ENCODE results near the gene PNLDC1. TPM values are rescaled to one million over a fixed set of nuclear protein-coding genes. Genes with fewer than 3 reads are reported as not detected.
A peak's percentile ranks its signal among the peaks of the same experiment; 100 is the strongest.

Gene PNLDC1
- total and polyA plus RNA-seq, 3 experiments from 2014 or later, result 0.39 to 0.80 TPM; not detected in 1

- peaks cover 5 to 10% of the 10 kb centered on the region in 2 donors for H3K27me3 Mint-ChIP-seq
- no peaks in the 10 kb centered on the region for H3K9me3 Mint-ChIP-seq
- Histone ChIP-seq H3K9me3 (ENCODE audit: low read length) (no peaks in the 10 kb centered on the region), H3K27ac (ENCODE audit: low read depth, low read length) (no peak overlapping the region), H3K4me1 (ENCODE audit: insufficient read depth, low read length) (peaks cover 17% of the 10 kb centered on the region), H3K27me3 (ENCODE audit: insufficient read depth, low read length, poor library complexity, severe bottlenecking) (no peaks in the 10 kb centered on the region), H3K4me3 (ENCODE audit: low read length) (no peak overlapping the region), H3K36me3 (ENCODE audit: insufficient read depth, low read length) (no peaks in the 10 kb centered on the region)
- ChIA-PET POLR2A (no interaction called here), CTCF (interaction anchor here (0.9 kb wide), 1 partner anchor 13 kb away, joined by 3 read pairs; no protein-coding TSS in a partner anchor)
- no peak overlapping the region for H3K27ac Mint-ChIP-seq
- peaks cover 0 to 22% (median 6%) of the 10 kb centered on the region in 3 donors for H3K4me1 Mint-ChIP-seq
- H3K36me3 Mint-ChIP-seq, result no peaks in the 10 kb centered on the region
- H3K4me3 Mint-ChIP-seq, result no peak overlapping the region
- DNase-seq, result no peak
Observed at GRCh38 chr6:159833556-159833955, 33.5 kb downstream of the PNLDC1 start.

- Mint-ChIP-seq H3K36me3 (no peaks in the 10 kb centered on the region), H3K4me1 (peaks cover 0 to 22% (median 6%) of the 10 kb centered on the region in 3 donors), H3K4me3 (no peak overlapping the region), H3K9me3 (no peaks in the 10 kb centered on the region), H3K27ac (peak overlapping the region in 1 of 8 donors; percentile 70), H3K27me3 (peaks cover 5 to 10% of the 10 kb centered on the region in 2 donors)
- no peak for DNase-seq
- Histone ChIP-seq H3K27ac (ENCODE audit: low read depth, low read length) (no peak overlapping the region), H3K4me1 (ENCODE audit: insufficient read depth, low read length) (peaks cover 17% of the 10 kb centered on the region), H3K36me3 (ENCODE audit: insufficient read depth, low read length) (no peaks in the 10 kb centered on the region), H3K27me3 (ENCODE audit: insufficient read depth, low read length, poor library complexity, severe bottlenecking) (no peaks in the 10 kb centered on the region), H3K9me3 (ENCODE audit: low read length) (no peaks in the 10 kb centered on the region), H3K4me3 (ENCODE audit: low read length) (no peak overlapping the region)
- ChIA-PET CTCF (no interaction called here), POLR2A (no interaction called here)
Observed at GRCh38 chr6:159833997-159834603, 34.0 kb downstream of the PNLDC1 start.

- Histone ChIP-seq H3K27ac (ENCODE audit: low read depth, low read length) (no peak overlapping the region), H3K9me3 (ENCODE audit: low read length) (no peaks in the 10 kb centered on the region), H3K36me3 (ENCODE audit: insufficient read depth, low read length) (no peaks in the 10 kb centered on the region), H3K4me3 (ENCODE audit: low read length) (no peak overlapping the region), H3K27me3 (ENCODE audit: insufficient read depth, low read length, poor library complexity, severe bottlenecking) (no peaks in the 10 kb centered on the region), H3K4me1 (ENCODE audit: insufficient read depth, low read length) (peaks cover 17% of the 10 kb centered on the region)
- no peaks in the 10 kb centered on the region for H3K36me3 Mint-ChIP-seq
- H3K4me3 Mint-ChIP-seq, result no peak overlapping the region
- H3K9me3 Mint-ChIP-seq, result no peaks in the 10 kb centered on the region
- ChIA-PET CTCF (no interaction called here), POLR2A (no interaction called here)
- peaks cover 0 to 19% (median 6%) of the 10 kb centered on the region in 3 donors for H3K4me1 Mint-ChIP-seq
- DNase-seq, result no peak
- peaks cover 5 to 27% of the 10 kb centered on the region in 2 donors for H3K27me3 Mint-ChIP-seq
- H3K27ac Mint-ChIP-seq, result no peak overlapping the region
Observed at GRCh38 chr6:159836718-159837490, 36.8 kb downstream of the PNLDC1 start.

- Mint-ChIP-seq H3K9me3 (no peaks in the 10 kb centered on the region), H3K4me3 (no peak overlapping the region), H3K4me1 (peaks cover 0 to 19% (median 6%) of the 10 kb centered on the region in 3 donors), H3K36me3 (no peaks in the 10 kb centered on the region), H3K27ac (peak overlapping the region in 1 of 8 donors; percentile 11), H3K27me3 (peaks cover 5 to 29% of the 10 kb centered on the region in 2 donors)
- Histone ChIP-seq H3K27me3 (ENCODE audit: insufficient read depth, low read length, poor library complexity, severe bottlenecking) (no peaks in the 10 kb centered on the region), H3K27ac (ENCODE audit: low read depth, low read length) (no peak overlapping the region), H3K9me3 (ENCODE audit: low read length) (no peaks in the 10 kb centered on the region), H3K4me1 (ENCODE audit: insufficient read depth, low read length) (peaks cover 17% of the 10 kb centered on the region), H3K36me3 (ENCODE audit: insufficient read depth, low read length) (no peaks in the 10 kb centered on the region), H3K4me3 (ENCODE audit: low read length) (no peak overlapping the region)
- ChIA-PET POLR2A (no interaction called here), CTCF (no interaction called here)
- DNase-seq, result no peak
Observed at GRCh38 chr6:159837511-159837910, 37.4 kb downstream of the PNLDC1 start.

GRCh38 chr6:159838020-159838744 lies 38.1 kb downstream of the PNLDC1 start:
- Histone ChIP-seq H3K4me1 (ENCODE audit: insufficient read depth, low read length) (peaks cover 15% of the 10 kb centered on the region), H3K27ac (ENCODE audit: low read depth, low read length) (no peak overlapping the region), H3K9me3 (ENCODE audit: low read length) (no peaks in the 10 kb centered on the region), H3K4me3 (ENCODE audit: low read length) (no peak overlapping the region), H3K27me3 (ENCODE audit: insufficient read depth, low read length, poor library complexity, severe bottlenecking) (no peaks in the 10 kb centered on the region), H3K36me3 (ENCODE audit: insufficient read depth, low read length) (no peaks in the 10 kb centered on the region)
- H3K4me3 Mint-ChIP-seq, result no peak overlapping the region
- peaks cover 5 to 29% of the 10 kb centered on the region in 2 donors for H3K27me3 Mint-ChIP-seq
- DNase-seq, result no peak
- no peak overlapping the region for H3K27ac Mint-ChIP-seq
- H3K4me1 Mint-ChIP-seq, result peaks cover 0 to 16% (median 6%) of the 10 kb centered on the region in 3 donors
- CTCF ChIA-PET, result no interaction called here
- POLR2A ChIA-PET, result no interaction called here
- H3K9me3 Mint-ChIP-seq, result no peaks in the 10 kb centered on the region
- no peaks in the 10 kb centered on the region for H3K36me3 Mint-ChIP-seq

GRCh38 chr6:159842035-159842434 lies 42.0 kb downstream of the PNLDC1 start:
- Mint-ChIP-seq H3K36me3 (no peaks in the 10 kb centered on the region), H3K27me3 (peaks cover 6 to 28% of the 10 kb centered on the region in 2 donors), H3K9me3 (no peaks in the 10 kb centered on the region), H3K27ac (no peak overlapping the region), H3K4me1 (no peaks in the 10 kb centered on the region), H3K4me3 (no peak overlapping the region)
- ChIA-PET CTCF (no interaction called here), POLR2A (no interaction called here)
- Histone ChIP-seq H3K9me3 (ENCODE audit: low read length) (no peaks in the 10 kb centered on the region), H3K36me3 (ENCODE audit: insufficient read depth, low read length) (no peaks in the 10 kb centered on the region), H3K4me1 (ENCODE audit: insufficient read depth, low read length) (no peaks in the 10 kb centered on the region), H3K27ac (ENCODE audit: low read depth, low read length) (no peak overlapping the region), H3K4me3 (ENCODE audit: low read length) (no peak overlapping the region), H3K27me3 (ENCODE audit: insufficient read depth, low read length, poor library complexity, severe bottlenecking) (no peaks in the 10 kb centered on the region)
- no peak for DNase-seq

GRCh38 chr6:159844737-159845645 lies 44.9 kb downstream of the PNLDC1 start:
- H3K36me3 Mint-ChIP-seq, result peaks cover 0 to 1% (median 0%) of the 10 kb centered on the region in 3 donors
- CTCF ChIA-PET, result interaction anchor here (1.6 kb wide), 1 partner anchor 55 kb away, joined by 3 read pairs; the partner anchor contains the start of gene TCP1
- no peak overlapping the region for H3K27ac Mint-ChIP-seq

More at GRCh38 chr6:159844737-159845645, 44.9 kb downstream of the PNLDC1 start:
- no peaks in the 10 kb centered on the region for H3K9me3 ChIP-seq (ENCODE audit: low read length)
- no peak overlapping the region for H3K4me3 ChIP-seq (ENCODE audit: low read length)
- peaks cover 0 to 8% (median 4%) of the 10 kb centered on the region in 5 donors for H3K9me3 Mint-ChIP-seq
- no peak for DNase-seq
- peaks cover 1 to 14% of the 10 kb centered on the region in 2 donors for H3K27me3 Mint-ChIP-seq
- no peaks in the 10 kb centered on the region for H3K4me1 ChIP-seq (ENCODE audit: insufficient read depth, low read length)
- no peaks in the 10 kb centered on the region for H3K36me3 ChIP-seq (ENCODE audit: insufficient read depth, low read length)
- POLR2A ChIA-PET, result no interaction called here
- no peak overlapping the region for H3K4me3 Mint-ChIP-seq
- no peaks in the 10 kb centered on the region for H3K4me1 Mint-ChIP-seq
- no peak overlapping the region for H3K27ac ChIP-seq (ENCODE audit: low read depth, low read length)
- H3K27me3 ChIP-seq (ENCODE audit: insufficient read depth, low read length, poor library complexity, severe bottlenecking), result no peaks in the 10 kb centered on the region

Data from CD8-positive, alpha-beta memory T cell (primary cell).